NCI-H460 (cell line): ENCODE results near the gene POLA1. TPM values are rescaled to one million over a fixed set of nuclear protein-coding genes. Genes with fewer than 3 reads are reported as not detected.
"Not testable (repeated sequence)": the region's sequence is repeated elsewhere in the genome, so short reads cannot be mapped to it uniquely, and the experiment has no call there.

ENCODE experiments used
- DNase-seq: peaks from one replicate; pipeline ENCODE4 v3.0.0-alpha.2; 2016; ENCODE audit warnings: low read depth; ENCODE audit errors: extremely low read depth
- polyA plus RNA-seq: library from polyadenylated mRNA; depleted of rRNA; stranded (reverse); fragments of >200 nt; gene quantifications from 2 replicates; pipeline ENCODE4 v1.2.3, GENCODE V29; 2014; cell fraction: nucleus; rRNA removed
- total RNA-seq: library from RNA; depleted of rRNA; stranded (reverse); fragments of >200 nt; shearing (Covaris generic); gene quantifications from 2 replicates; pipeline ENCODE4 v1.2.3, GENCODE V29; 2014; rRNA removed

Gene POLA1
- 16.8 and 20.0 TPM in 2 replicates for total RNA-seq
- 14.9 and 21.4 TPM in 2 replicates for polyA plus RNA-seq

- peak; percentile 97 for DNase-seq
These were observed at the start of gene POLA1 for GRCh38 chrX:24693453-24694202. TSS of gene POLA1 (plus strand) at chrX:24693918. CDS start at chrX:24693962, 44 bp downstream.

- DNase-seq: no peak
These were observed 47.7 kb upstream of the POLA1 start for GRCh38 chrX:24646006-24646405.

DNA sequence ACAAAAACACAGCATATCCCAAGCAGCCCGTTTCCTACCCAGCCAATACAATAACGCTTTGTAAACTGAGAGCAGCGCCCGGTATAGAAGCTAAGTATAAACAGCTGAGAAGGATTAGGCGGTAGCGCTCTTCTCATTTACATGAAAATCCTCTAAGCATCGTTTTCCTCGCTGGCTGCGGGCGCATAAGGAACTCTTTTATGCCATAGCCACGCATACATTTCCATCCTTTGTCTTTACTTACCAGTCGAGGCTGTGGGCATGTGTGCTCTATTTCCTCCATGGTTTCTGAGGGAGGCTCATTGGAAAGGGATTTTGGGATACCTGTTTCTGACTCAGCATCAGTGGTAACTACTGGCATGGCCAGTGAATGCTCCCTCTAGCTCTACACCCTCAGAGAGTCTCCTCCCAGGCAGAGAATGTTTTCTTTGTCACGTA is 47.0 kb upstream of the POLA1 start:
- no peak for DNase-seq

DNA sequence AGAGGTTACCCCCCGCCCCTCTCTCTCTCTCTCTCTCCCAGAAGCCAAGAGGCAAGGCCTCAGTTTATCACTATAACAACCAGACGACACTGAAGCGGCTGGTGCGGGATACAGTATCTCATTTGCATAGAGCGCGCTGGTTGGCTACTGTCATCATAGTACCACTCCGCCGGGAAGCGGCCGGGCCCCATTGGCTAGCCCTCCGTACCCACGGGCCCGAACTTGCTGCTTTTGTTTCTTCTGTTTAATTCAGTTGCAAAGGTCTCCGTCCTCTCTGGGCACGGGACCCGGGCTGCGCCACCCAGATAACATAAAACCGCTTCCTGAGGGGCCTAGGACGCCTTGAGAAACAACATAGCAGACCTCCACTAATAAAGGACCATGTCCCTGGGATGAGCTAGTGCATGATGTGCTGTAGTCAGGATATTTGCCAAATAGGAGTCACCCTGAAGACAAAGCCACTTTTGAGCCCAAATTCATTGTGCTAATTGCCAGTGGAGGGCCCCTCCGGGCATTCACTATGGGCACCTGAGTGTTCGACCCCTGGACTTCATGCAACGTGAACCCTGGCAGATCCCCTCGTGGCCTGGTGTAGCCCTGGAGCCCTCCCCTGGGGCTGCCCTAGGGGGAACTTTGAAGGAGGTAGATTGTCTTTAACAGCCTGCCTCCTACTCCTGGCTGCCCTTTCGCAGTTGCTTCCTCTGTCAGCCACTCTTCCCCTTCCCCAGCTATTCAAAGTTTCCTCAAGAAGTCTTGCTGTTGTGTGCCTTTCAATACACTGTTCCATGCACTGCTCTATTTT is 46.3 kb upstream of the POLA1 start, which contains the start of gene PCYT1B:
Gene PCYT1B (minus strand): TSS at position 91 of the 802 bp plus-strand sequence. CDS start 242 bp downstream, outside the sequence.
- DNase-seq: peak; percentile 67

GRCh38 chrX:24648495-24648894 is 45.2 kb upstream of the POLA1 start:
- DNase-seq: no peak

GRCh38 chrX:24651783-24652182 is 41.9 kb upstream of the POLA1 start:
- no peak for DNase-seq

DNA sequence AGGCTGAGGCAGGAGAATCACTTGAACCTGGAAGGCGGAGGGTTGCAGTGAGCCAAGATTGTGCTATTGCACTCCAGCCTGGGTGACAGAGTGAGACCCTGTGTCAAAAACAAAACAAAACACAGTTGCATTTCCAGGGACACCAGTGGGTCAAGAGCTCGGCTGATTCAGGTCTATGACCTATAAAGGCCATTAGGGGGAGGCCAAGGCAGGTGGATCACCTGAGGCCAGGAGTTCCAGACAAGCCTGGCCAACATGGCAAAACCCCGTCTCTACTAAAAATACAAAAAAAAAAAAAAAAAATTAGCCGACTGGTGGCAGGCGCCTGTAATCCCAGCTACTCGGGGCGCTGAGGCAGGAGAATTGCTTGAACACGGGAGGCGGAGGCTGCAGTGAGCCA is 38.0 kb upstream of the POLA1 start:
- DNase-seq: not testable (repeated sequence)

- no peak for DNase-seq
These were observed 35.9 kb upstream of the POLA1 start for GRCh38 chrX:24657671-24658386.

GRCh38 chrX:24658421-24658820 is 35.3 kb upstream of the POLA1 start:
- no peak for DNase-seq

- no peak for DNase-seq
These were observed 34.6 kb upstream of the POLA1 start for GRCh38 chrX:24659106-24659505.

- no peak for DNase-seq
These were observed 34.1 kb upstream of the POLA1 start for GRCh38 chrX:24659646-24660045.

- no peak for DNase-seq
These were observed 32.4 kb upstream of the POLA1 start for GRCh38 chrX:24661292-24661691.

DNA sequence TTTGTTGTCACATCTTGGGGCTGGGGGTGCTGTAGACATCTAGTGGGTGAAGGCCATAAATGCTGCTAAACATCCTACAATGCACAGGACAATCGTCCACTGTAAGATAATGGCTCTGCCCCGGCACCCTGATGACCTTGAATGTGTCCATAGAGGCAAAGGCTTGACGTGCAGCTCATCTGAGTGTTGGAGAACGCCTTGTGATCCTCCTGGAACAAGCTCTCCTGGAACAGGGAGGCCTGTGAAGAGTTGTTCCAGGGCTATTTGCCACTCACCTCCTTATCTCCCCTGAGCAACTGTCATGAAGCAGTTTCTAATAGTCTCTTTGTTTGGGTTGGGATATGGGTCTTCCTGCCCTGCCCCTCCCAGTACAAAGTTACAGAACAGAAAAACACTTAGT is 31.4 kb upstream of the POLA1 start:
- no peak for DNase-seq

DNA sequence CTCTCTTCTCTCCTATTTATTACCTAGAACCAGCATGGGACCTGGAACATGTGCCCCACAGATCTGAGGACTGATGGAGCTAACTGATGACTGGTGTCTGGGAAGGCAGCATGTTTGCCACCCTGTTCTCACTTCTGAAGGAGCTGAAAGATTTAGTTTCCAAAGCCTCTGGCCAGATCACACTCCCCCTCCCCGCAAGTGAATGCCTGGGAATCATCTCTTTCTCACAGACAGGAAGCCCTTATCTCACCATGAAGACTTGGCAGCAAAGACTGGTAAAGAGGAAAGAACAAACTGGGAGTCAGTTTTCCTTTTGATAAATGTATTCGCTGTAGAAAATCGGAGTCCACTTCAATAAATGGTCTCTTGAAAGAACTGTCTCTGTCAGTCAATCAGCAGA is 25.6 kb upstream of the POLA1 start:
- no peak for DNase-seq

DNA sequence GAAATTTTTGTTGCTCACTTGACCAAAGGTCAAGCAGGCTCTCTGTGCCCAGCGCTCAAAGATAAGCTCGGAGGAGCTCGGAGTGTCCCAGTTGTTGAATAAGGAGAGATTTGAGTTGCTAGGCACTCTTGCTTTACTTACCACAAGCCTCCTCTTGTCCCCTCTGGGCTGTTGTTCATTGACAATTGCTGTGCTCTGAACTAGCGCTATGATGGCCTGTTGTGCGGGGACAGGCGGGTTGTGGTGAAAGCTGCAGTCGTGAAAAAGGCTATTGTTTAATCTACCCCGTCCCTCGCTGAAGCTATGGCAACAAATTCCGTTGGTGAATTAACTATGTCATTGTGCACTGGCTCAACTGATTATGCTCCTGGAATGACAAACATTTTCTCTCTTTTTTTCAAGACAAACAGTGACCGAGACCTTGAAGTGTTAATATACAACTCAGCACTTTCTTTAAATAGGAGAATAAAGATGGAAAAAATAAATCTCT is 21.0 kb upstream of the POLA1 start:
- no peak for DNase-seq

- no peak for DNase-seq
These were observed 20.3 kb upstream of the POLA1 start for GRCh38 chrX:24673424-24673823.

GRCh38 chrX:24676403-24677024 is 17.2 kb upstream of the POLA1 start:
- DNase-seq: peak; percentile 16

DNA sequence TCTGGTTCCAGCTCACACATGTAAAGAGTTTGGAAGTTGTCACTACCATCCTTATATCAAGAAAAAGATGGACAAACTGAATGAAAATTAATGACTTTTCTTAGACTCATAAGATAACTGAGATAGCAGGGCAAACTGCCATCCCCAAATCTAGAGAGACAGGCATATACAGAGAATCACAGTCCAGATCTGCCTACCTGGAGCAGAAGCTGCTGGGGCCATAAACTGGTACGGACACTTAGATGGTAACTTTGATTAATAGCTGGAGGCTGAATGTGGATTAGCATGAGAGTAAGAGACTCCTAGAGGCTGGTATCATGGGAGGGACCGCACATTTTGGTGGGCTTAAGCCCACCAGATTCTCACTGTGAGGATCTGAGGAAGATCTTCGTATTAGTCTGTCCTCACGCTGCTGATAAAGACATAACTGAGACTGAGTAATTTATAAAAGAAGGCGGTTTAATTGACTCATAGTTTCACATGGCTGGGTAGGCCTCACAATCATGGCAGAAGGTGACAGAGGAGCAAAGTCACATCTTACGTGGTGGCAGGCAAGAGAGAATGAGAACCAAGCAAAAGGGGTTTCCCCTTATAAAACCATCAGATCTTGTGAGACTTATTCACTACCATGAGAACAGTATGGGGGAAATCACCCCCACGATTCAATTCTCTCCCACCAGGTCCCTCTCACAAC is 10.8 kb upstream of the POLA1 start:
- no peak for DNase-seq

DNA sequence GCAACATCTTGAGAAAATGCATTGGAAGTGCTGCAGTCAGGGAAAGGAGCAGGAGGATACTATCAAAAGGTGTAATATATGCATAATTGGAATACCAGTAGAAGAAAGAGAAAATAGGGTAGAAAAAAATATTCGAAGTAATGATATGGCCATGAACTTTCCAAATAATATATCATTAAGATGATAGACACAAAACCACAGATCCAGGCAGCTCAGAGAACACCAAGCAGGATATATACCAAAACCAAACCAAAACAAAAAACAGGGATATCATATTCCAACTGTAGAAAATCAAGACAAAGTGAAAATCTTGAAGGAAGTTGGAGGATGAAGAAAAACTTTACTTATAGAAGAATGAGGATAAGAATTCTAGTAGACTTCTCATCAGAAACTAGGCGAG is 9.7 kb upstream of the POLA1 start:
- no peak for DNase-seq

- no peak for DNase-seq
These were observed 1.4 kb upstream of the POLA1 start for GRCh38 chrX:24692305-24692704.
